ENCODE measurements around the gene STMN3. TPM values are rescaled to one million over a fixed set of nuclear protein-coding genes. Genes with fewer than 3 reads are reported as not detected.

Gene STMN3
- total and polyA plus RNA-seq, 8 donors = 4.4 to 37.8 (median 9.7) TPM

GRCh38 chr20:63657260-63657936, 4.2 kb upstream of the STMN3 start:
- DNase-seq = peak in 2 of 6 donors; percentile 47 to 63
- peaks cover 3 to 14% (median 4%) of the 10 kb centered on the region in 3 donors for H3K4me1 ChIP-seq
- 46 to 54% methylated on average over 31 of the region's 31 CpGs for WGBS, 2 donors
- peaks cover 0 to 3% (median 0%) of the 10 kb centered on the region in 3 donors for H3K36me3 ChIP-seq
- H3K27me3 ChIP-seq = no peaks in the 10 kb centered on the region
- no peaks in the 10 kb centered on the region for H3K9me3 ChIP-seq
- peak overlapping the region; percentile 58 to 77 (median 69) for H3K27ac ChIP-seq
- intact Hi-C loops (cut with DNase I) = no loop called here
- TF ChIP-seq CTCF (IDR thresholded peaks at IDR 0.05) = no peak
- no peak for FAIRE-seq
- ATAC-seq = no peak
- peak overlapping the region; percentile 59 to 76 (median 66) for H3K4me3 ChIP-seq

- H3K4me3 ChIP-seq = no peak overlapping the region
- 84 to 92% methylated on average over 3 of the region's 3 CpGs for WGBS, 2 donors
- no peak for TF ChIP-seq CTCF (IDR thresholded peaks at IDR 0.05)
- H3K36me3 ChIP-seq = peaks cover 0 to 3% (median 0%) of the 10 kb centered on the region in 3 donors
- no peak overlapping the region for H3K27ac ChIP-seq
- DNase-seq (no peak), FAIRE-seq (no peak), ATAC-seq (no peak)
- H3K9me3 ChIP-seq = no peaks in the 10 kb centered on the region
- intact Hi-C loops (cut with DNase I) = no loop called here
- H3K27me3 ChIP-seq = no peaks in the 10 kb centered on the region
- peaks cover 3 to 20% (median 4%) of the 10 kb centered on the region in 3 donors for H3K4me1 ChIP-seq
These were observed 3.2 kb upstream of the STMN3 start for GRCh38 chr20:63656451-63656850.

- H3K4me1 ChIP-seq = peaks cover 3 to 20% (median 4%) of the 10 kb centered on the region in 3 donors
- 70 to 83% methylated on average over 4 of the region's 4 CpGs for whole genome bisulfite sequencing, 2 donors
- no peak for FAIRE-seq
- H3K27ac ChIP-seq = no peak overlapping the region
- H3K9me3 ChIP-seq = no peaks in the 10 kb centered on the region
- TF ChIP-seq CTCF (IDR thresholded peaks at IDR 0.05) = no peak
- H3K36me3 ChIP-seq = no peaks in the 10 kb centered on the region
- no peak for ATAC-seq
- intact Hi-C loops (cut with DNase I) = no loop called here
- H3K27me3 ChIP-seq = no peaks in the 10 kb centered on the region
- H3K4me3 ChIP-seq = no peak overlapping the region
- DNase-seq = no peak
These were observed 2.0 kb upstream of the STMN3 start for GRCh38 chr20:63655249-63655648.

GRCh38 chr20:63653974-63654668, 897 bp upstream of the STMN3 start:
- DNase-seq (no peak), ATAC-seq (no peak), FAIRE-seq (no peak)
- Histone ChIP-seq H3K27me3 (no peaks in the 10 kb centered on the region), H3K36me3 (no peaks in the 10 kb centered on the region), H3K4me1 (peaks cover 0 to 14% (median under 1%) of the 10 kb centered on the region in 3 donors), H3K9me3 (no peaks in the 10 kb centered on the region), H3K4me3 (peak overlapping the region in 1 of 4 donors; percentile 67), H3K27ac (no peak overlapping the region)
- WGBS, 2 donors = 61% methylated on average over 15 of the region's 15 CpGs
- TF ChIP-seq CTCF (IDR thresholded peaks at IDR 0.05) = no peak
- intact Hi-C loops (cut with DNase I) = no loop called here
